HG02759 (cell line): ENCODE measurements around the gene GAS1.

Source experiments
- ATAC-seq: cut with Tn5 transposase; IDR thresholded peaks from one replicate; pipeline ENCODE4 v1.9.1; 2021; ENCODE audit warnings: mild to moderate bottlenecking, moderate library complexity; ENCODE audit not compliant: unreplicated experiment

GAS1 gene, protein sequence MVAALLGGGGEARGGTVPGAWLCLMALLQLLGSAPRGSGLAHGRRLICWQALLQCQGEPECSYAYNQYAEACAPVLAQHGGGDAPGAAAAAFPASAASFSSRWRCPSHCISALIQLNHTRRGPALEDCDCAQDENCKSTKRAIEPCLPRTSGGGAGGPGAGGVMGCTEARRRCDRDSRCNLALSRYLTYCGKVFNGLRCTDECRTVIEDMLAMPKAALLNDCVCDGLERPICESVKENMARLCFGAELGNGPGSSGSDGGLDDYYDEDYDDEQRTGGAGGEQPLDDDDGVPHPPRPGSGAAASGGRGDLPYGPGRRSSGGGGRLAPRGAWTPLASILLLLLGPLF

DNA sequence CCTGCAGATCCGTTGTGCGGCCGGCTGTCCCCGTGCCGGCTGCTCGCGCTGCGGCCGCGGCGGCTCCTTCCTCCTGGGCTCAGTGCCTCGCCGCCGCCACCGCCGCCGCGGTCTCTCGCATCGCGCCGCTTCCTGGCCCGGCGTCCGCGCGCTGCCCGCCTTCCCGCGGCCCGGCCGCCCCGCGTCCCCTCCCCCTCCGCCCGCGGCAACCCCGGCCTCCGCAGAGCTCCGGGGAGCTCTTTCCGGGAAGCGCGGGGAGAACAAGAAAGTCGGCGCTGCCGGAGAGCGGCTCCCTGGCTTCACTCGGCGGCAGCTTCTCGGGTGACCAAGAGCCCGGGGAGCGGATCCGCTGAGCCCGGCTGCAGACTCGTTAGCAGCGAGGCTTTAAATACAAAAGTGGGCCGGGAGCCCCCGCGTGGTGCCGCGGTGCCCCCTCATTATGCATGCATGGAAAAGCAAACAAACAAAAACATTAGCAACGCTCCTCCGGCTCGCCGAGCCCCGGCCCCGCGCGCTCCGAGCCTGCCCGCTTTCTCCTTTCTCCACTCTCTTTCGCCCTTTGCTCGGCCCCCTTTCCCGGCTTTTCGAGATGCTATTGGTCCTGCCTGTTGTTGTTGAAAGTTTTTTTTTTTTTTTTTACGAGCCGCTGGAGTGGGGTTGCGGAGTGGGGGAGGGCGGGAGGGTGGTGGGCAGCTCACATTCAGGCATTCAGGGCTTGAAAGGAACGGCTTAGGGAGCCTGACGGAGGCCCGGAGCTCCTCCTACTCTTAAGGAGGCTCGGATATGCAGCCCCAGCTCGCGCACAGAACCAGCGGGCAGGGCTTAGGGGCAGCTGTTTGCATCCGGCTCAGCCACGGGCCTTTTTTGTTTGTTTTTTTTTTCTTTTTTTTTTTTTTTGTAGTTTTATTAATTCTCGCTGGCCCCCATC is at the start of gene GAS1:
TSS of gene GAS1 (minus strand) at position 361 of the 928 bp plus-strand sequence. CDS start 727 bp downstream, outside the sequence.
- peak; percentile 51 for ATAC-seq

DNA sequence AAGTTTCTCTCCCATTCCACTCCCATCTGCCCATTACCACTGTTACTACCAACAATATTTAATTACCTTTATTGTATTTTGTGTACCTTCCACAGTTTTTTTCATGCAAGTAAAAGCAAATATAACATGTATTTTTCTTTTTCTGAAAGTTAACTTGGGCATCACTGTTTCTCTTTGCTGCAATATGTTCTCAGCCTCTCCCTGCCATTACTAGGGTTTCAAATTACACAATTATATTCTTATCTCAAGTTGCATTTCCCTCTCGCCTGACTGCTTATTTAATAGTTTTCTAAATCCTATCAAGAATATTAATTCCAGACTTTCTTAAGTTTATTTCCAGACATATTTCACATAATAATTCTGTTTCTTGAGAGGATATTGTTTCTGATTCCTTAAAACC is 46.9 kb upstream of the GAS1 start:
- no peak for ATAC-seq

DNA sequence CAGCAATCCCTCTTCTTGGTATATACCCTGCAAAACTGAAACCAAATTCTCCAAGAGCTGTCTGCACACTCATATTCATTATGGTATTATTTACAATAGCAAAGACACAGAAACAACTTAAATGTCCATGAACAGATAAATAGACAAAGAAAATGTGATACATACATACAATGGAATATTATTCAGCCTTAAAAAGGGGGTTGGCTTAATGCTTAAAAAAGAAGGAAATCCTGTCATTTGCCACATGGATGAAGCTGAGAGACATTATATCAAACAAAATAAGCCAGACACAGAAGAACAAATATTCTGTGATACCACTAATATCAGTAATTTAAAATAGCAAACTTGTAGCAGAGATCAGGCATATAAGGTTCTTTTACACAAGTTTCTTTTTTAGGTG is 46.5 kb upstream of the GAS1 start:
- ATAC-seq, result no peak

DNA sequence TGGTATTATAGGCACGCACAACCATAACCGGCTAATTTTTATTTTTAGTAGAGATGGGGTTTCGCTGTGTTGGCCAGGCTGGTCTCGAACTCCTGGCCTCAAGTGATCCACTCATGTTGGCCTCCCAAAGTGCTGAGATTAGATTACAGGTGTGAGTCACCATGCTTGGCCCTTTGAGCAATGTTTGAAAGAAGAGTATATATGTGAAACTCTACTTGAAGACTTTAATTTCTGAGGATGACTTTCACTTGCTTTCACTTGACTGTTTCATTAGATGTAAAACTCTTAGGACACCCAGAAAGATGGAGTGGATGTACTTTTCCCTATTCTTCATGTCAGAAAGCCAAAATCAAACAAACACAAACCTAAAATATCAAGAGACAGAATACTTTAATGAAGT is 43.8 kb upstream of the GAS1 start:
- no peak for ATAC-seq

DNA sequence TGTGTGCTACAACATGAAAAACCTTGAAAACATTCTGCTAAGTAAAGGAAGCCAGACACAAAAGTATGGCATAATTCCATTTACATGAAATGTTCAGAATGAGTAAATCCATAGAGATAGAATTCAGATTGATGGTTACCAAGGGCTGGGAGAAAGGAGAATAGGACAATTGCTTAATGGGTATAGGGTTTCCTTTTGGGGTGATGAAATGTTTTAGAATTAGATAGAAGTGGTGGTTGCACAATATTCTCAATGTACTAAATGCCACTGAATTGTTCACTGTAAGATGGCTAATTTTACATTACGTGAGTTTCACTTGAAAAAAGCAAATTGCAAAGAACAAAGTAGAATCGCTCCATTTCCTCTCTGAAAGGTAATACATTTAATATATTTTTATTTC is 43.0 kb upstream of the GAS1 start:
- no peak for ATAC-seq

DNA sequence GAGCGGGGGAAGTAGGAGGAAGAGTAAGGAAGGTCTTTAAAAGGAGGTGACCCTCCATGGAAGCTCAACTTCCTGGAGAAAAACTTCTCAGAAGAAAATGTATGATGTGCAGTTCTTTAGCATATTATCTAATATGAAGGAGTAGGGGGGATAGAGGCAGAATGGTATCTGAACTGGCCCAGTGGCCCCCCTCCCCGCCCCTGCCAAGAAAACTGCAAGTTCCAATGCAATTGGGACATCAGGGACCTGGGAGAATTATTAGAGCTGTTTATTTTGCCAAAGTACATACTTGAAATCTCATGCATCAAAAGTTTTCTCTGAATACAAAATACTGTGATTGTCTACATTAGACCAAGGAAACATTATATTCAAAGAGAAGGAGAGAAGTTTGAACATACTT is 40.6 kb upstream of the GAS1 start:
- ATAC-seq, result no peak

DNA sequence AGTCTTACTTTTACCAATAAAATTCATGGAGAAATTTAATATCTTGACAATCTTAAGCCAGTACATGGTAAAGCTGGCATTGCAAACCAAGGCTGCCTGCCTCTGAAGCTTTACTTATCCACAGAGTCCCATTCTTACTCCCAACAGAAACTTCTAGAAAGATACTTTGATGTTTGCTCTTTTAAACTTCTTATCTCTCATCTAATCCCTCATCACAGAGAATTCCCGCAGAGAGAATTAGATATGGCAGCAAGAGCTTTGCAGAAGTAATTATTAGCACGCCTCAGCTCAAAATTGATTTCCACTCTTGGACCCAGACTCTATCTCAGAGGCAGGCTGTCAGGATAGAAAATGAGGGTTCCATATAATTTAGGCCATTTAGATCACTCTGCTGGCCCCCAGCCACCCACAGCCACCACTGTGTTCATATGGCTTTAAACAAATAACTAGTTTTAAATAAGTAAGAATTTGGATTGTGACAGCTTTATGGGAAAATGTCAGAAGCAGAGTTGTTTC is 37.9 kb upstream of the GAS1 start:
- no peak for ATAC-seq

DNA sequence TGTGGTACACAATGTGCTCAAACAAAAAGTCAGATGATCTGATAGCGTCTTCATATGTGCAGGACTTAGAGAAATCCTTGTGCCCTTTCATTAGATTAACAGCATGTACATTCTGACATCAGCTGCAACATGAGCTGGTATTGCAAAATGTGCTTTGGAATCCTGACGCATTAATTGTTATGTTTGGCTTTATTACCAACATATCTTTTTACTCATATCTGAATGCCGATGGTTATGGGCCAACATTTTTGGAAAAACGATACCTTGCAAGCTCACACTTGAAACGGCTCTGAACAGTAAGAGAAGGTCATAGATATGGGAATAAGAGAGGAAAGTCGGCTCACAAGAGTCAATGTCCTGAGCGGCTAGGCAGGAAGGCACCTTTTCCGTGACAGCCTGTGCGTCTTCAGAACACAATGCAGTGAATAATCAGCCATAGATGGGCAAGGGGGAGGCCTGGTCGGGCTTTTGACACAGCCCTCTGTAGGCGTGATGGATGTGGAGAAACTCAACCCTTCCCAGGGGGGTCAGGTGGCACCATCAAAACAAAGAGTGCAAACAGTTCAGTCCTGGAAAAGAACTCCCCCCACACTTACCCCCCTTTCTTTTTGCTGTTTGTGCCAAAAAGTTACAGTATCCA is 36.4 kb upstream of the GAS1 start:
- no peak for ATAC-seq

DNA sequence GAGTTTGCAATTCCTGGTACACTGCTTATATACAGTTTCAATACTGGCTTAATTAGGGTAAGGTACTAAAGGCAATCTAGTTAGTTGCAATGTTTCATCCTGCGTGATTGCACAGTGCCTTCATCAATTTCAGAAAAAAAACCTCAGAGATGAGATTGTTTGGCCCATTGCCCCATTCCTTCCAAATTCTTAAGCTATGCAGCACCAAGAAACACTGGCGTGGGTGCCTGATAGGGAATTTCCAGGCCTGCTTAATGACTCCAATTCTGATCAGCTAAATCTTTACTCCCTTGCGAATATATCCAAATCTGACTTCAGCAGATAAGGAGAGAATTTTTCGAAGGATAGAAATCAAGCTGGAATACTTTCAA is 35.9 kb upstream of the GAS1 start:
- no peak for ATAC-seq

DNA sequence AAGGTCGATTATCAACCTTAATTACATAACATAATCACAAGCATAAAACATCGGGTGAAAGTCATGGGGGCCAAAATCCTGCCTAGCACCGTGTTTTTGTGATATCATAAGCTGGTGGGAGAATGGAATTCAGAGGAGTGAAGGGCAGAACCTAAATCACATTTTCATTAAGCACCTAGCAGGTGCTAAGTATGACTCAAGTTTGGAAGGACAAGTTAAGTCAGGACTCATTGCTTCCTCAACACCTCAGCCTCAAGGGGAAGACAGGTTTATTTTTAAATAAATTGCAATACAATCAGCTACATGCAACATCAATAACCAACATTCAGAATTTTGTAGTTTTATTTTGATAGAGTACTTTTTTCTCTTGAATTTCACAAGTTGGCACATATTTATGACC is 33.5 kb upstream of the GAS1 start:
- no peak for ATAC-seq

DNA sequence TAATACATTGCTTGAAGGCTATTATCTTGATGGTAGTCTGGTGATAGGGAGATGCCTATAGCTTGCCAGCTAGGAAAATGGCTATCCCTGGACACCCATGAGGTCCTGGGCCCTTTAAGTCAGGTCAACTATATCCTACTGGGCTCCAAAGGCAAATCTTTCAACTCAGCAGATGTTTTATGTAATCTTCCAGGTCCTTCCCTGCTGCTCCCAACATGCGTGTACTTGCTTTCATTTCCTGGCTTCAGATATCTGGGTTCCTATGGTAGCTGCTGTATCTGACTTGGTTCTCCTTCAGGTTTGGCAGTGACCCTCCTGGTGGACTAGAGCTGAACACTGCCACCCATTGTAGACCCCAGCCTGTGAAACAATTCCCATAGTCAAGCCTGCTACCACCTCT is 32.4 kb upstream of the GAS1 start:
- ATAC-seq, result no peak

DNA sequence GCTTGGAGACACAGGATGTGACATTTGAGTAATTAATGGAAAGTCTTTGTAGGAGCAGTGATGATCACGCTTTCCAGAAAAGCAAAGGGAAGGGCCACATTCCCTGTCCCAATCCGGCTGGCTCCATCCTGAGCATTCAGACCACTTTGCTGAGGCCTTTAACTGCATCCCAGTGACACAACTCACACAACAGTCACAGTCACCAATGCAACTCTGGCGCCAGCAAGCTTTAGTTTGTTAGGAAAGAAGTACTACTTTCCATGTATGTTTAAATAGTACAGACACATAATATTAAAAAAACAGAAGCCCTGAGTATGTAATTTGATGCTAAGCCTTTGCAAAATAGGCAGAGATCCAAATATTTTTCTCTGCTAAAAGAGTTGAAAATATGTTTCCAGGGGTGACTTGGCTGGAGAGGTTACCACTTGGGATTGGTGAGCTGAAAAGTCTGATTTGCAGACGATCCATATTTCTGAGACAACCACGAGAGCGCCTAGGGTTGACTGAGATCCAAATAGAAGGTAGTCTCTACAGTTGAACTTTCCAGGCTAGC is 31.7 kb upstream of the GAS1 start:
- no peak for ATAC-seq

DNA sequence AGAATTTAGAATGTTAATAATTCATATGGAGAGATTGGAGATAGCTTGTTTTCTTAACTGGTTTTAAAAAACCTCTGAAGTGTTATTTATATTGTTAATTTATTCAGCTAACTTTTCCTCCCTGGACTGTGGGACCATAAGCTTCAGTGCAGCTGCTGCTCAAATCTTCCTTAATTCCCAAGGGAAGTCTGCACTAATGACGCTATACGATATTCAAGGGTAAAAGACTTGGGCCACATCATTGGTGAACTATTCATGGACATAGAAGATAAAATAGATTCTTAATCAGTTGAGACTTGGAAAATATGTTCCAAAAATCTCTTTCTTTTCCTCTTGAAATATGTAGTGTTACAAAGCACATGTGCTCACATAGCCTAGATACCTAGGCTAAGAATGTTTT is 31.1 kb upstream of the GAS1 start:
- ATAC-seq, result no peak

DNA sequence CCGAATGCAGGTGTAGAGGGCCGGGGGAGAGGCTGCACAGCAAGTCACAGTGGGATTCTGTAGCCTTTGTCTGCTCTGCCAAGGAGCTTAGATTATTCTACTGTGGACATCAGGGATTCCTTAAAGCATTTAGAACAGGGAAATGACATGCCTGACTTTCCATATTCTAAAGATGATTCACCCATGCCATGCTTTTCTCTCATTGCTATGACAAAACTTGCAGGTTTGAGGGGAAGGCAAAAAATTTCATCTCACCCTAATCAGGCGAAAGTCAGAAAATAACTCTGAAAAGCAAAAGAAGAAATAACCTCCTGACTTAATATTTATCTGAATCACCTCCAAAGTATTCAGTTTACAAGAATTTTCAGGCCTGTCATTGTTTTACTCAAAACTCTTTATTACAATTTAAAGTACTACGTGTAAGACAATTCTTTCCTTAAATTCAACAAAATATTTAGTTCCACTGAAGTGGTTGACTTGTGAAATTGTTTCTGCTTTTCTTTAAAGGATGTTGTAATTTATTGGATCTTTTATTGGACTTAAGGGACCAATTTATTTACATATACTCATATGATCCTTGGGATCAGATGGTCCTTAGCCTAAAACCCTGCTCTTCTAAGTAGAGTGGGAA is 30.0 kb upstream of the GAS1 start:
- ATAC-seq, result no peak

DNA sequence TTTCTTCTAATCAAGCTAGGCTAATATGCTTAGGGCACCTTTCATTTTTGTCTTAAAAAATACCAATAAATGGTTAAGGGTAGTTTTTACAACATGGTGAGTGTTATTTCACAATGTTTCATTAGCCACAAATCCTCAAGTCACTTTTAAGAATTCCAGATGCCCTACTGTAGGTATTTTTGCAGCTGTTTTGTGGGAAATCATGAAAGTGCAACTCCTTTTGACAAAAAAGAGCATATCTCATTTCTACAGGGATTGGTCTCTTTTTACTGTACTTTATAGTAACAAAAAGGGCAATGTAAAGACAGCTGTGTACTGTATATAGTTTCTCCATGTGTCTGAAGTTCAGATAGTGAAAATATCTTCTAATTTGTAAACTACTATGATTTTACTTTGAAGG is 28.3 kb upstream of the GAS1 start:
- no peak for ATAC-seq

DNA sequence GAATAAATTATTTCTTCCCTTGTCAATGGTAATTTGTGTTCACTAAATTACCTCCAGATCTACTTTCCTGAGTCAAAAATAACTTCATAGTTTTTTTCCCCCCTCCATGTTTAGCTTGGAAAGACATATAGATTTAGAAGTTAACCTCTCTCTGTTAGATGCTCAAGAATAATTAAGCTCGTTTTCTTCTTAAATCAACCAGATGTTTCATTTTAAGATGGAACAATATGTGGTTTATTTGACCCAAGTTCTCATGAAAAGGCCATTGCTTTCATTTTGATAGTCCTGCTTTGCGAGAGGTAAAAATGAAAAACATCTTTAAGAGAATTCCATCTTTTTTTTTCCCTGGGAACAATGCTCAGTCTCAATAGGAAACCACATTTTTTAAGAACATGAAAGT is 27.7 kb upstream of the GAS1 start:
- no peak for ATAC-seq

DNA sequence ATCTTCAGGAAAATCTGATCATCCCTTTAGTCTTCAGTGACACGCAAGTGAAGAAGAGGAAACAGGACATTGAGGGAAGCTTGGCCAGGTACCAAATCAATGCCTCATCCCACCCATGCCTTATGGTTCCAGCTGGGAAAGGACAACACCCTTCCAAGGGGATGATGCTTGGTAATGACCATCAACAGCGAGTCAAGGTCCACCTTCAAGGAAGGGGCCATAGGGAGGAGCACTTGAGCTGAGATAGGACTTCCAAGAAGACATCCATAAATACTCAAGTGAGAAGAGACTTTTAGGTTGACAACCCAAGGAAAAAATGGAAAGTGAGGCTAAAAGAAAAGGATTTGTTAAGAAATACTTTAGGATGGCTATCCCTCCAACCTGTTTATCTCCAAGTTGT is 27.1 kb upstream of the GAS1 start:
- ATAC-seq, result no peak

DNA sequence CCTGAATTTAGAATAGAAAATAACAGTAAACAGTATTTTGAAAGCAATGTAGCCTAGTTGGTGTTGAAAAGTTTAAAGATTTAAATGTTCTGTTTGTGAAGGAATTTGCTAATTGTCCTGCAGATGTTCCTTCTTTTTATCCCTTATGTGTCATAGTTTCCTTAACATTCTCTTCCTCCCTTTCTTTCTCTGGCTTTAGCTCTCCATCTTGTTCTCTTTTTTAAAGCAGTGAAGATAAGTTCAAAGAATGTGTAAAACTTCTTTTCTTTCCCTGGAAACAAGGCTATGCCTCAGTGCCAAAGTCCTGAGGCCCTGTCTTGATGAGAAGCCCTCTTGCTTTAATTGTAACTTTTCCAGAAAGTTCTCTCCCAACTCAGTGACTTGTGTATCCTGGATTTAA is 24.4 kb upstream of the GAS1 start:
- no peak for ATAC-seq

DNA sequence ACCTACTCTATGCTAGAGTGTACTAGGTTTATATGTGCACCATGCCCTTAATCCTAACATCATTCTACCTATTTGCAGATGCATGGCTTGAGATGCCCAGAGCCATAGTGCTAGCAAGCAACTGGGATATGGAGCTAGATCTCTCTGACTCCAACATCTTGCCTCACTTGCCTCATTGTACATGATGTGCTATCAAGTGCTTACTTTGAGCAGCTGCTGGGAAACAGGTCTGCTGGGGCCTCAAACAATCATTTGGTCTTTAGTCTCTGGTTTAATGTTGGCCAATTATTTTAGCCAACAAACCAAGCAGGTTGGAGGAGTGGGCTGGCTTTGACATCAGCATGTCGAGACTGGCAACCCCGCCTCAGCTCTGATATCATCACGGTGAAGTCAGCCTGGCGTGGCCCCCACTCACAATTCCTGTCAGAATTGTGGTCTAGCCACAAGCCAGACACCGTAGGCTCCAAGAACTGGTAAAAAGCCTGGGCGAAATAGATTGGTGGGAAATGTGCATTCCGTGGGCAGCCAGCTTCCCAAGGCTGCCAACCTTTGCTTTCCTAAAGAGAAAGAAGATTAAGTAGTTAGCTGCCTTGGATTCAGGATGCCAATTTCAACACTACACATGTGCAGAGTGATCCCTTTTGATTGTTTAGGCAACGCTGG is 21.1 kb upstream of the GAS1 start:
- no peak for ATAC-seq

DNA sequence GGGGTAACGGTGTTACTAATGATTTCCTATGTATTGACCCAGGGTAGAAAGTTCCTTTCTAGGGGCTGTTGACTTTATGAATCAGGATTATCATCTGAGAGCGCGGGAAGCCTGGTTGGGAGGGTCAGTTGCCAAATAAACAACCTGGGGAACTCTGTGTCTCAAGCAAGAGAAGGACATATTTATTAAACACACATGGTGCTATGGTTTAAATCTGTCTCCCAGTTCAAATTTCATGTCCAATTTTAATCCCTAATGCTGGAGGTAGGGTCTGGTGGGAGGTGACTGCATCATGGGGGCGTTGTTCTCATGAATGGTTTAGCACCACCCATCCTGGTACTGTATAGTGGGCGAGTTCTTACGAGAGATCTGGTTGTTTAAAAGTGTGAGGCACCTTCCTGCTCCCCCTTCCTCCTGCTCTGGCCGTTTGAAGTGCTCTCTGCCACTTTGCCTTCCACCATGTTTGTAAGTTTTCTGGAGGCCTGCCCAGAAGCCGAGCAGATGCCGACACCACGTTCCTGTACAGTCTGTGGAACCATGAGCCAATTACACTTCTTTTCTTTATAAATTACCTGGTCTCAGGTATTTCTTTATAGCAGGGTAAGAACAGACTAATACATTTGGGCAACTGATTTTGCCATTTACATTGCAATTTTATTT is 19.7 kb upstream of the GAS1 start:
- ATAC-seq, result no peak
